ENCODE data around the gene RPP40. TPM values are rescaled to one million over a fixed set of nuclear protein-coding genes. Genes with fewer than 3 reads are reported as not detected.

RPP40 gene
- total RNA-seq, 2 donors from 2014 or later, result 3.3 to 3.4 TPM

- ATAC-seq, result no peak
Observed at GRCh38 chr6:4974962-4975361, 28.9 kb downstream of the RPP40 start.

GRCh38 chr6:4973982-4974745 lies 29.7 kb downstream of the RPP40 start:
- ATAC-seq, result no peak
- intact Hi-C loops (cut with DNase I, micrococcal nuclease), result no loop called here
- no peak for DNase-seq

More at GRCh38 chr6:4974962-4975361, 28.9 kb downstream of the RPP40 start:
- intact Hi-C loops (cut with DNase I, micrococcal nuclease), result no loop called here
- no peak for DNase-seq

GRCh38 chr6:4973415-4973814 lies 30.4 kb downstream of the RPP40 start:
- ATAC-seq (no peak), DNase-seq (no peak)
- intact Hi-C loops (cut with DNase I, micrococcal nuclease), result no loop called here

- intact Hi-C loops (cut with DNase I, micrococcal nuclease), result no loop called here
- DNase-seq (no peak), ATAC-seq (no peak)
Observed at GRCh38 chr6:4972438-4972837, 31.4 kb downstream of the RPP40 start.

- intact Hi-C loops (cut with DNase I, micrococcal nuclease), result no loop called here
- DNase-seq (no peak), ATAC-seq (no peak)
Observed at GRCh38 chr6:4971851-4972250, 32.0 kb downstream of the RPP40 start.

GRCh38 chr6:4970739-4971395 lies 33.0 kb downstream of the RPP40 start:
- intact Hi-C loops (cut with DNase I, micrococcal nuclease), result no loop called here
- no peak for ATAC-seq

GRCh38 chr6:4969609-4970285 lies 34.1 kb downstream of the RPP40 start:
- ATAC-seq (no peak), DNase-seq (no peak)
- intact Hi-C loops (cut with DNase I, micrococcal nuclease), result no loop called here

More at GRCh38 chr6:4970739-4971395, 33.0 kb downstream of the RPP40 start:
- no peak for DNase-seq

GRCh38 chr6:4967301-4968030 lies 36.4 kb downstream of the RPP40 start:
- DNase-seq (no peak), ATAC-seq (no peak)
- intact Hi-C loops (cut with DNase I, micrococcal nuclease), result no loop called here

- no peak for ATAC-seq
Observed at GRCh38 chr6:4965562-4966389, 38.1 kb downstream of the RPP40 start.

GRCh38 chr6:4964675-4965561 lies 38.9 kb downstream of the RPP40 start:
- intact Hi-C loops (cut with DNase I, micrococcal nuclease), result no loop called here
- ATAC-seq (no peak), DNase-seq (no peak)

More at GRCh38 chr6:4965562-4966389, 38.1 kb downstream of the RPP40 start:
- no peak for DNase-seq
- intact Hi-C loops (cut with DNase I, micrococcal nuclease), result no loop called here

- intact Hi-C loops (cut with DNase I, micrococcal nuclease), result no loop called here
- ATAC-seq (no peak), DNase-seq (no peak)
Observed at GRCh38 chr6:4962905-4963304, 40.9 kb downstream of the RPP40 start.

GRCh38 chr6:4961322-4962168 lies 42.3 kb downstream of the RPP40 start:
- DNase-seq, result no peak
- intact Hi-C loops (cut with DNase I, micrococcal nuclease), result no loop called here
- ATAC-seq, result no peak

GRCh38 chr6:4958624-4959023 lies 45.2 kb downstream of the RPP40 start:
- ATAC-seq, result peak; percentile 63
- DNase-seq, result no peak
- intact Hi-C loops (cut with DNase I, micrococcal nuclease), result no loop called here

GRCh38 chr6:4957521-4958231 lies 46.2 kb downstream of the RPP40 start:
- ATAC-seq (peak; percentile 76), DNase-seq (no peak)
- intact Hi-C loops (cut with DNase I, micrococcal nuclease), result no loop called here

GRCh38 chr6:4956625-4957024 lies 47.2 kb downstream of the RPP40 start:
- intact Hi-C loops (cut with DNase I, micrococcal nuclease), result no loop called here
- DNase-seq (no peak), ATAC-seq (peak; percentile 10)

- DNase-seq (no peak), ATAC-seq (no peak)
- intact Hi-C loops (cut with DNase I, micrococcal nuclease), result no loop called here
Observed at GRCh38 chr6:4953440-4953839, 50.4 kb downstream of the RPP40 start.

Measured in left colon (tissue), 2 donors.